IMR-90 (cell line): Measurements from ENCODE around the gene GRAP. TPM values are rescaled to one million over a fixed set of nuclear protein-coding genes. Genes with fewer than 3 reads are reported as not detected.

Source experiments
- ATAC-seq: fragments of 200-7000 bp; cut with Tn5 transposase; 2 replicates; pipeline ENCODE4 v1.9.1; 2020; ENCODE audit warnings: low read depth, mild to moderate bottlenecking, moderate library complexity
- BruUV-seq: library from RNA; stranded (reverse); fragments of 400-500 nt; replicated peaks from 2 replicates; lab custom pipeline; 2021; lab: Mats Ljungman, UMichigan
- CTCF ChIA-PET: fragments of 300-600 bp; formaldehyde crosslinking; extraction: SDS; loops from one replicate; lab custom pipeline; 2021; ENCODE audit warnings: antibody characterized with exemption; lab: Yijun Ruan, JAX
- POLR2A ChIA-PET: fragments of 300-600 bp; sonication (Branson Sonifier 250); formaldehyde crosslinking; loops from one replicate; lab custom pipeline; 2022; ENCODE audit warnings: antibody characterized with exemption; ENCODE audit not compliant: unreplicated experiment; lab: Charles Lee
- DNase-seq: peaks from one replicate; pipeline ENCODE4 v3.0.0; 2013
- H2AFZ ChIP-seq: replicated peaks from 2 replicates; pipeline ENCODE3; 2013; ENCODE audit warnings: low read length, mild to moderate bottlenecking; ENCODE audit not compliant: poor library complexity
- H2AK5ac ChIP-seq: 2 replicates; pipeline ENCODE4 v1.6.1; 2013; ENCODE audit warnings: low read depth, low read length, inconsistent platforms
- H2AK9ac ChIP-seq: replicated peaks from 2 replicates; pipeline ENCODE3; 2013; ENCODE audit warnings: mild to moderate bottlenecking, low read depth, low read length, moderate library complexity; ENCODE audit not compliant: poor library complexity
- H2BK120ac ChIP-seq: 2 replicates; pipeline ENCODE4 v1.6.1; 2013; ENCODE audit warnings: low read depth, low read length, inconsistent platforms
- H2BK15ac ChIP-seq: 3 replicates; pipeline ENCODE4 v1.6.1; 2013; ENCODE audit warnings: low read depth, low read length, inconsistent platforms
- H2BK20ac ChIP-seq: 2 replicates; pipeline ENCODE4 v1.6.1; 2013; ENCODE audit warnings: low read depth, mild to moderate bottlenecking, inconsistent platforms, low read length, moderate library complexity
- H2BK5ac ChIP-seq: 2 replicates; pipeline ENCODE4 v1.6.1; 2013; ENCODE audit warnings: mild to moderate bottlenecking, low read depth, low read length, inconsistent platforms; ENCODE audit not compliant: poor library complexity, severe bottlenecking
- H3K14ac ChIP-seq: replicated peaks from 2 replicates; pipeline ENCODE4 v1.6.1; 2013; ENCODE audit warnings: low read depth, low read length, inconsistent platforms
- H3K18ac ChIP-seq: 2 replicates; pipeline ENCODE4 v1.6.1; 2013; ENCODE audit warnings: low read depth, low read length, control low read depth
- H3K23ac ChIP-seq: 2 replicates; pipeline ENCODE4 v1.6.1; 2013; ENCODE audit warnings: low read depth, low read length, inconsistent platforms
- H3K27ac ChIP-seq: 2 replicates; pipeline ENCODE4 v1.5.1; 2013; ENCODE audit warnings: mild to moderate bottlenecking, control low read depth, low read length; ENCODE audit not compliant: insufficient read depth
- H3K27me3 ChIP-seq: 2 replicates; pipeline ENCODE4 v1.6.1; 2013; ENCODE audit warnings: low read length; ENCODE audit not compliant: control insufficient read depth, insufficient read depth
- H3K36me3 ChIP-seq: 2 replicates; pipeline ENCODE4 v1.6.1; 2013; ENCODE audit warnings: low read length, mixed read lengths; ENCODE audit not compliant: control insufficient read depth, insufficient read depth
- H3K4ac ChIP-seq: 2 replicates; pipeline ENCODE4 v1.6.1; 2013; ENCODE audit warnings: low read depth, low read length, inconsistent platforms
- H3K4me1 ChIP-seq: 2 replicates; pipeline ENCODE4 v1.6.1; 2013; ENCODE audit warnings: low read length, mixed read lengths; ENCODE audit not compliant: control insufficient read depth, insufficient read depth
- H3K4me2 ChIP-seq: 2 replicates; pipeline ENCODE4 v1.6.1; 2013; ENCODE audit warnings: low read depth, mild to moderate bottlenecking, control low read depth, low read length, moderate library complexity
- H3K4me3 ChIP-seq: 2 replicates; pipeline ENCODE4 v1.5.1; 2013; ENCODE audit warnings: low read depth, mild to moderate bottlenecking, control low read depth, low read length, moderate library complexity; ENCODE audit not compliant: insufficient read depth
- H3K56ac ChIP-seq: 2 replicates; pipeline ENCODE4 v1.6.1; 2013; ENCODE audit warnings: low read length, inconsistent platforms; ENCODE audit not compliant: insufficient read depth; ENCODE audit errors: extremely low read depth
- H3K79me1 ChIP-seq, 2 experiments: 2 replicates each; pipeline ENCODE4 v1.6.1; 2013; ENCODE audit warnings: low read length in 2 of 2, inconsistent platforms in 1 of 2, low read depth in 1 of 2
- H3K9ac ChIP-seq: 2 replicates; pipeline ENCODE4 v1.6.1; 2013; ENCODE audit warnings: low read depth, low read length, control low read depth
- H3K9me1 ChIP-seq: 2 replicates; pipeline ENCODE4 v1.6.1; 2013; ENCODE audit warnings: low read length, inconsistent platforms; ENCODE audit not compliant: insufficient read depth
- H3K9me3 ChIP-seq: 2 replicates; pipeline ENCODE4 v1.6.1; 2013; ENCODE audit warnings: low read length; ENCODE audit not compliant: control insufficient read depth, insufficient read depth
- H4K20me1 ChIP-seq: 2 replicates; pipeline ENCODE4 v1.6.1; 2013; ENCODE audit warnings: low read length, inconsistent platforms; ENCODE audit not compliant: insufficient read depth
- H4K5ac ChIP-seq: 2 replicates; pipeline ENCODE4 v1.6.1; 2013; ENCODE audit warnings: mild to moderate bottlenecking, low read depth, low read length, control low read depth
- H4K8ac ChIP-seq, 2 experiments: 2 replicates each; pipeline ENCODE4 v1.6.1; 2013; ENCODE audit warnings: low read depth in 2 of 2, low read length in 2 of 2, control low read depth in 1 of 2, inconsistent platforms in 1 of 2
- H4K91ac ChIP-seq: 2 replicates; pipeline ENCODE4 v1.6.1; 2013; ENCODE audit warnings: low read depth, low read length, inconsistent platforms; ENCODE audit not compliant: insufficient read depth
- ELK1 ChIP-seq: fragments of 150-350 bp; IDR thresholded peaks from 2 replicates; pipeline ENCODE4 v1.6.1; 2016; ENCODE audit warnings: low read depth, mild to moderate bottlenecking, low read length, moderate library complexity, borderline replicate concordance
- FOS ChIP-seq: fragments of 150-350 bp; IDR thresholded peaks from 2 replicates; pipeline ENCODE4 v1.6.1; 2016; ENCODE audit warnings: low read depth, low read length
- MAFK ChIP-seq: IDR thresholded peaks from 2 replicates; pipeline ENCODE4 v1.6.1; 2012; ENCODE audit warnings: low read depth, low read length, improper control_type of control experiment
- MAZ ChIP-seq: IDR thresholded peaks from 2 replicates; pipeline ENCODE4 v1.6.1; 2012; ENCODE audit warnings: low read depth, mild to moderate bottlenecking, low read length, improper control_type of control experiment, moderate library complexity, borderline replicate concordance
- MXI1 ChIP-seq: IDR thresholded peaks from 2 replicates; pipeline ENCODE4 v1.6.1; 2012; ENCODE audit warnings: low read depth, mild to moderate bottlenecking, low read length, moderate library complexity, borderline replicate concordance
- NFE2L2 ChIP-seq: fragments of 150-350 bp; IDR thresholded peaks from 2 replicates; pipeline ENCODE4 v1.6.1; 2016; ENCODE audit warnings: low read depth, mild to moderate bottlenecking, low read length
- POLR2A ChIP-seq: IDR thresholded peaks from 2 replicates; pipeline ENCODE4 v1.6.1; 2012; ENCODE audit warnings: mild to moderate bottlenecking, low read depth, low read length
- RAD21 ChIP-seq: IDR thresholded peaks from 2 replicates; pipeline ENCODE4 v1.6.1; 2012; ENCODE audit warnings: low read length, improper control_type of control experiment
- SMC3 ChIP-seq: fragments of 150-350 bp; IDR thresholded peaks from 2 replicates; pipeline ENCODE4 v1.6.1; 2016; ENCODE audit warnings: low read depth, mild to moderate bottlenecking, antibody characterized with exemption, low read length, moderate library complexity
- WGBS, 2 experiments: methylation state at CpG; one replicate each; pipeline versions ENCODE4 v1.1.5 to v1.1.7; 2013; ENCODE audit warnings: missing lambda C conversion rate in 2 of 2; ENCODE audit not compliant: insufficient read length in 1 of 2; ENCODE audit errors: extremely low coverage in 2 of 2; 5-methylcytosine and 5-hydroxymethylcytosine counted together
- dilution Hi-C: fragments of 300-500 bp; cut with HindIII; formaldehyde crosslinking; loops from one replicate; pipeline ENCODE4 v1.14.3; 2018; ENCODE audit warnings: low sequenced_read_pairs; ENCODE audit not compliant: unreplicated experiment
- in situ Hi-C: fragments of 300-500 bp; cut with MboI; formaldehyde crosslinking; loops from 3 replicates; pipeline ENCODE4 v1.14.3; 2019; ENCODE audit warnings: low sequenced_read_pairs, inconsistent platforms, mixed read lengths
- intact Hi-C: fragments of 100-400 bp; cut with micrococcal nuclease; formaldehyde crosslinking; loops from 2 replicates; pipeline ENCODE4 v1.10.0; 2022
- polyA plus RNA-seq, 3 experiments: library from polyadenylated mRNA; depleted of rRNA; stranded (reverse); fragments of >200 nt; gene quantifications; 2 replicates each; pipeline ENCODE4 v1.2.3, GENCODE V29; 2012; ENCODE audit warnings: low replicate concordance in 1 of 3
- total RNA-seq: library from RNA; depleted of rRNA; stranded (reverse); fragments of >200 nt; gene quantifications from 2 replicates; pipeline ENCODE4 v1.2.3, GENCODE V29; 2012

Gene GRAP
- total and polyA plus RNA-seq, 2 of the 4 experiments (the other 2 are of a cell fraction) = under 0.01 to 0.14 TPM

GRCh38 chr17:19009970-19010369, 36.8 kb downstream of the GRAP start:
- H3K4me1 ChIP-seq = peaks cover 6% of the 10 kb centered on the region
- H3K18ac ChIP-seq = no peak overlapping the region
- no TSS peak for BruUV-seq
- H3K79me1 ChIP-seq = peaks cover 0 to 1% of the 10 kb centered on the region in 2 experiments; a peak in 1 of 4 replicates
- H4K91ac ChIP-seq = no peak overlapping the region
- ChIA-PET CTCF (no interaction called here), POLR2A (no interaction called here)
- intact Hi-C loops (no loop called here), dilution Hi-C loops (no loop called here), in situ Hi-C loops (no loop called here)
- no peak overlapping the region for H2BK5ac ChIP-seq
- H2BK20ac ChIP-seq = no peak overlapping the region
- no peak overlapping the region for H2AK5ac ChIP-seq
- no peaks in the 10 kb centered on the region for H4K20me1 ChIP-seq
- WGBS, 2 experiments = 97% methylated on average over 10 of the region's 12 CpGs; no CpG with 5 or more reads in 1 of the 2 experiments
- no peak overlapping the region for H2BK120ac ChIP-seq
- no peak overlapping the region for H3K9ac ChIP-seq
- no peak overlapping the region for H3K23ac ChIP-seq
- TF ChIP-seq MAFK = no peak
- no peak for TF ChIP-seq NFE2L2
- no peak for TF ChIP-seq POLR2A
- no peak for TF ChIP-seq MAZ
- TF ChIP-seq SMC3 = no peak
- no peak for TF ChIP-seq RAD21
- no peak for TF ChIP-seq FOS
- no peak for TF ChIP-seq ELK1
- TF ChIP-seq MXI1 = no peak
- H3K27ac ChIP-seq = no peak overlapping the region
- no peak overlapping the region for H3K4me2 ChIP-seq
- no peak overlapping the region for H3K4me3 ChIP-seq
- no peaks in the 10 kb centered on the region for H3K9me3 ChIP-seq
- no peak overlapping the region for H4K8ac ChIP-seq
- H2BK15ac ChIP-seq = no peak overlapping the region
- H3K9me1 ChIP-seq = peaks cover 17% of the 10 kb centered on the region
- H2AK9ac ChIP-seq = no peak overlapping the region
- H3K4ac ChIP-seq = no peak overlapping the region
- DNase-seq (no peak), ATAC-seq (no peak)
- no peaks in the 10 kb centered on the region for H3K36me3 ChIP-seq
- no peak overlapping the region for H4K5ac ChIP-seq
- H3K56ac ChIP-seq = no peak overlapping the region
- no peak overlapping the region for H3K14ac ChIP-seq
- H3K27me3 ChIP-seq = no peaks in the 10 kb centered on the region
- H2AFZ ChIP-seq = no peak overlapping the region
